ENCODE measurements around the gene SESN3.

The SESN3 gene

GRCh38 chr11:95132956-95133355 lies 98.0 kb downstream of the SESN3 start:
- H3K14ac ChIP-seq (ENCODE audit: low read length) = no peak overlapping the region
- H3K4me2 ChIP-seq (ENCODE audit: low read length) = no peak overlapping the region
- H2BK5ac ChIP-seq (ENCODE audit: low read depth, low read length, poor library complexity) = no peak overlapping the region
- no peak overlapping the region for H2BK12ac ChIP-seq (ENCODE audit: low read length)
- no peak overlapping the region for H3K9ac ChIP-seq (ENCODE audit: low read length)
- no peak overlapping the region for H4K12ac ChIP-seq (ENCODE audit: low read depth, low read length)
- no peak overlapping the region for H3K23ac ChIP-seq (ENCODE audit: low read length)
- no peaks in the 10 kb centered on the region for H3K27me3 ChIP-seq (ENCODE audit: insufficient read depth, low read length)
- H4K8ac ChIP-seq (ENCODE audit: low read depth, low read length) = no peak overlapping the region
- peaks cover 2% of the 10 kb centered on the region for H3K79me1 ChIP-seq (ENCODE audit: low read length)
- no peak overlapping the region for H2AFZ ChIP-seq (ENCODE audit: insufficient read depth, low read length, poor library complexity)
- no CpG with 5 or more reads among the region's 2 CpGs for WGBS (ENCODE audit: extremely low coverage, insufficient coverage, insufficient read length)
- H2BK120ac ChIP-seq (ENCODE audit: insufficient read depth, low read length, poor library complexity) = no peak overlapping the region
- no peak overlapping the region for H4K91ac ChIP-seq (ENCODE audit: low read depth, low read length)
- no peak overlapping the region for H3K4ac ChIP-seq (ENCODE audit: low read depth, low read length)
- H3K18ac ChIP-seq (ENCODE audit: low read length) = no peak overlapping the region
- H2AK5ac ChIP-seq (ENCODE audit: low read length) = no peak overlapping the region
- peaks cover 3 to 10% of the 10 kb centered on the region in 2 experiments for H3K36me3 ChIP-seq (ENCODE audit: control insufficient read depth in 1 of 2, insufficient read depth in 2 of 2, low read length in 2 of 2)
- H3K27ac ChIP-seq (ENCODE audit: low read depth, low read length) = no peak overlapping the region
- H3K4me1 ChIP-seq (ENCODE audit: control insufficient read depth in 1 of 2, insufficient read depth in 2 of 2, low read length in 2 of 2) = peaks cover 2 to 8% of the 10 kb centered on the region in 2 experiments
- no peak overlapping the region for H3K4me3 ChIP-seq (ENCODE audit: low read depth, low read length)
- no peak for DNase-seq
- H3K79me2 ChIP-seq (ENCODE audit: control insufficient read depth, insufficient read depth, low read length, poor library complexity) = no peaks in the 10 kb centered on the region
- H3K9me3 ChIP-seq (ENCODE audit: insufficient read depth, low read depth, low read length) = no peaks in the 10 kb centered on the region

GRCh38 chr11:95128602-95129001 lies 102.4 kb downstream of the SESN3 start:
- Histone ChIP-seq H3K4me3 (ENCODE audit: low read depth, low read length) (no peak overlapping the region), H4K91ac (ENCODE audit: low read depth, low read length) (no peak overlapping the region), H3K4me1 (ENCODE audit: control insufficient read depth in 1 of 2, insufficient read depth in 2 of 2, low read length in 2 of 2) (peaks cover 0 to 2% of the 10 kb centered on the region in 2 experiments), H3K4ac (ENCODE audit: low read depth, low read length) (no peak overlapping the region), H3K79me1 (ENCODE audit: low read length) (no peaks in the 10 kb centered on the region), H2AK5ac (ENCODE audit: low read length) (no peak overlapping the region), H3K27me3 (ENCODE audit: insufficient read depth, low read length) (no peaks in the 10 kb centered on the region), H3K9ac (ENCODE audit: low read length) (no peak overlapping the region), H4K12ac (ENCODE audit: low read depth, low read length) (no peak overlapping the region), H2AFZ (ENCODE audit: insufficient read depth, low read length, poor library complexity) (no peak overlapping the region), H2BK5ac (ENCODE audit: low read depth, low read length, poor library complexity) (no peak overlapping the region), H2BK12ac (ENCODE audit: low read length) (no peak overlapping the region), H3K9me3 (ENCODE audit: insufficient read depth, low read depth, low read length) (no peaks in the 10 kb centered on the region), H3K4me2 (ENCODE audit: low read length) (no peak overlapping the region), H3K23ac (ENCODE audit: low read length) (no peak overlapping the region), H3K36me3 (ENCODE audit: control insufficient read depth in 1 of 2, insufficient read depth in 2 of 2, low read length in 2 of 2) (peaks cover 3 to 10% of the 10 kb centered on the region in 2 experiments), H3K14ac (ENCODE audit: low read length) (no peak overlapping the region), H3K27ac (ENCODE audit: low read depth, low read length) (no peak overlapping the region), H3K18ac (ENCODE audit: low read length) (no peak overlapping the region), H3K79me2 (ENCODE audit: control insufficient read depth, insufficient read depth, low read length, poor library complexity) (no peaks in the 10 kb centered on the region), H4K8ac (ENCODE audit: low read depth, low read length) (no peak overlapping the region), H2BK120ac (ENCODE audit: insufficient read depth, low read length, poor library complexity) (no peak overlapping the region)
- no CpG with 5 or more reads among the region's 3 CpGs for WGBS (ENCODE audit: extremely low coverage, insufficient coverage, insufficient read length)
- no peak for DNase-seq

GRCh38 chr11:95123556-95123955 lies 107.4 kb downstream of the SESN3 start:
- no peak overlapping the region for H2BK120ac ChIP-seq (ENCODE audit: insufficient read depth, low read length, poor library complexity)
- peaks cover 0 to 5% of the 10 kb centered on the region in 2 experiments for H3K36me3 ChIP-seq (ENCODE audit: control insufficient read depth in 1 of 2, insufficient read depth in 2 of 2, low read length in 2 of 2)
- no peak overlapping the region for H3K27ac ChIP-seq (ENCODE audit: low read depth, low read length)
- H3K4me1 ChIP-seq (ENCODE audit: control insufficient read depth in 1 of 2, insufficient read depth in 2 of 2, low read length in 2 of 2) = no peaks in the 10 kb centered on the region
- H3K4me3 ChIP-seq (ENCODE audit: low read depth, low read length) = no peak overlapping the region
- no peak overlapping the region for H3K14ac ChIP-seq (ENCODE audit: low read length)
- H3K79me1 ChIP-seq (ENCODE audit: low read length) = no peaks in the 10 kb centered on the region
- no peaks in the 10 kb centered on the region for H3K9me3 ChIP-seq (ENCODE audit: insufficient read depth, low read depth, low read length)
- no peak overlapping the region for H3K4me2 ChIP-seq (ENCODE audit: low read length)
- H2BK5ac ChIP-seq (ENCODE audit: low read depth, low read length, poor library complexity) = no peak overlapping the region
- no peak overlapping the region for H2AK5ac ChIP-seq (ENCODE audit: low read length)
- H4K8ac ChIP-seq (ENCODE audit: low read depth, low read length) = no peak overlapping the region
- no CpG with 5 or more reads among the region's 3 CpGs for WGBS (ENCODE audit: extremely low coverage, insufficient coverage, insufficient read length)
- H3K79me2 ChIP-seq (ENCODE audit: control insufficient read depth, insufficient read depth, low read length, poor library complexity) = peaks cover 2% of the 10 kb centered on the region
- no peak overlapping the region for H2BK12ac ChIP-seq (ENCODE audit: low read length)
- H4K12ac ChIP-seq (ENCODE audit: low read depth, low read length) = no peak overlapping the region
- H3K18ac ChIP-seq (ENCODE audit: low read length) = no peak overlapping the region
- no peak overlapping the region for H3K4ac ChIP-seq (ENCODE audit: low read depth, low read length)
- DNase-seq = no peak
- no peak overlapping the region for H3K23ac ChIP-seq (ENCODE audit: low read length)
- no peak overlapping the region for H4K91ac ChIP-seq (ENCODE audit: low read depth, low read length)
- no peak overlapping the region for H2AFZ ChIP-seq (ENCODE audit: insufficient read depth, low read length, poor library complexity)
- H3K9ac ChIP-seq (ENCODE audit: low read length) = no peak overlapping the region
- H3K27me3 ChIP-seq (ENCODE audit: insufficient read depth, low read length) = no peaks in the 10 kb centered on the region

- H3K9ac ChIP-seq (ENCODE audit: low read length) = no peak overlapping the region
- no peaks in the 10 kb centered on the region for H3K27me3 ChIP-seq (ENCODE audit: insufficient read depth, low read length)
- H4K12ac ChIP-seq (ENCODE audit: low read depth, low read length) = no peak overlapping the region
Measured at GRCh38 chr11:95121698-95122097, 109.3 kb downstream of the SESN3 start.

More at GRCh38 chr11:95121698-95122097, 109.3 kb downstream of the SESN3 start:
- Histone ChIP-seq H2BK120ac (ENCODE audit: insufficient read depth, low read length, poor library complexity) (no peak overlapping the region), H2AK5ac (ENCODE audit: low read length) (no peak overlapping the region), H2BK5ac (ENCODE audit: low read depth, low read length, poor library complexity) (no peak overlapping the region), H3K14ac (ENCODE audit: low read length) (no peak overlapping the region), H3K79me2 (ENCODE audit: control insufficient read depth, insufficient read depth, low read length, poor library complexity) (peaks cover 2% of the 10 kb centered on the region), H2AFZ (ENCODE audit: insufficient read depth, low read length, poor library complexity) (no peak overlapping the region), H3K23ac (ENCODE audit: low read length) (no peak overlapping the region), H3K4ac (ENCODE audit: low read depth, low read length) (no peak overlapping the region), H3K4me1 (ENCODE audit: control insufficient read depth in 1 of 2, insufficient read depth in 2 of 2, low read length in 2 of 2) (no peaks in the 10 kb centered on the region), H3K27ac (ENCODE audit: low read depth, low read length) (no peak overlapping the region), H3K18ac (ENCODE audit: low read length) (no peak overlapping the region), H3K4me2 (ENCODE audit: low read length) (no peak overlapping the region), H3K36me3 (ENCODE audit: control insufficient read depth in 1 of 2, insufficient read depth in 2 of 2, low read length in 2 of 2) (no peaks in the 10 kb centered on the region), H3K79me1 (ENCODE audit: low read length) (no peaks in the 10 kb centered on the region), H2BK12ac (ENCODE audit: low read length) (no peak overlapping the region), H3K9me3 (ENCODE audit: insufficient read depth, low read depth, low read length) (no peaks in the 10 kb centered on the region), H4K91ac (ENCODE audit: low read depth, low read length) (no peak overlapping the region), H3K4me3 (ENCODE audit: low read depth, low read length) (no peak overlapping the region), H4K8ac (ENCODE audit: low read depth, low read length) (no peak overlapping the region)
- no peak for DNase-seq
- no CpG with 5 or more reads among the region's 1 CpG for WGBS (ENCODE audit: extremely low coverage, insufficient coverage, insufficient read length)
